Hepatocyte (in vitro differentiated cells): ENCODE data around the gene KIF17.

Experiments
- CTCF ChIP-seq: fragments of 200-600 bp; sonication (generic); IDR thresholded peaks from 2 replicates; pipeline ENCODE4 v1.5.1; 2016; ENCODE audit warnings: antibody characterized with exemption, mild to moderate bottlenecking; ENCODE audit not compliant: poor library complexity
- EZH2 ChIP-seq: fragments of 200-600 bp; sonication (generic); IDR thresholded peaks from 2 replicates; pipeline ENCODE4 v1.6.1; 2016; ENCODE audit warnings: antibody characterized with exemption, mild to moderate bottlenecking, borderline replicate concordance

- no peak for TF ChIP-seq CTCF
- TF ChIP-seq EZH2, result no peak
These were observed 3.6 kb upstream of the KIF17 start for GRCh38 chr1:20721117-20722061.
